ENCODE data around the gene CRISPLD2.

GRCh38 chr16:84853534-84853933, 33.7 kb downstream of the CRISPLD2 start:
- TF ChIP-seq EP300 (IDR thresholded peaks at IDR 0.05; ENCODE audit: borderline replicate concordance) (no peak), YY1 (IDR thresholded peaks at IDR 0.05; ENCODE audit: low read depth) (no peak), TEAD4 (IDR thresholded peaks at IDR 0.05) (no peak), TCF12 (IDR thresholded peaks at IDR 0.05; ENCODE audit: low read depth) (no peak), CREB1 (IDR thresholded peaks at IDR 0.05; ENCODE audit: low read depth) (no peak), USF1 (IDR thresholded peaks at IDR 0.05) (no peak), ZBTB7A (IDR thresholded peaks at IDR 0.05; ENCODE audit: low read depth) (no peak), CEBPB (IDR thresholded peaks at IDR 0.05) (no peak), REST (IDR thresholded peaks at IDR 0.05; ENCODE audit: low read depth) (no peak), MAX (IDR thresholded peaks at IDR 0.05) (no peak), RAD21 (IDR thresholded peaks at IDR 0.05; ENCODE audit: low read depth) (no peak)

Data from Ishikawa (cell line).